NCI-H1417 (cell line): ENCODE data around the gene FADS6.

Experiments
- DNase-seq, 3 experiments: peaks; one replicate each; lab custom pipeline; 2025; lab: John Stamatoyannopoulos, UW

The FADS6 gene

DNA sequence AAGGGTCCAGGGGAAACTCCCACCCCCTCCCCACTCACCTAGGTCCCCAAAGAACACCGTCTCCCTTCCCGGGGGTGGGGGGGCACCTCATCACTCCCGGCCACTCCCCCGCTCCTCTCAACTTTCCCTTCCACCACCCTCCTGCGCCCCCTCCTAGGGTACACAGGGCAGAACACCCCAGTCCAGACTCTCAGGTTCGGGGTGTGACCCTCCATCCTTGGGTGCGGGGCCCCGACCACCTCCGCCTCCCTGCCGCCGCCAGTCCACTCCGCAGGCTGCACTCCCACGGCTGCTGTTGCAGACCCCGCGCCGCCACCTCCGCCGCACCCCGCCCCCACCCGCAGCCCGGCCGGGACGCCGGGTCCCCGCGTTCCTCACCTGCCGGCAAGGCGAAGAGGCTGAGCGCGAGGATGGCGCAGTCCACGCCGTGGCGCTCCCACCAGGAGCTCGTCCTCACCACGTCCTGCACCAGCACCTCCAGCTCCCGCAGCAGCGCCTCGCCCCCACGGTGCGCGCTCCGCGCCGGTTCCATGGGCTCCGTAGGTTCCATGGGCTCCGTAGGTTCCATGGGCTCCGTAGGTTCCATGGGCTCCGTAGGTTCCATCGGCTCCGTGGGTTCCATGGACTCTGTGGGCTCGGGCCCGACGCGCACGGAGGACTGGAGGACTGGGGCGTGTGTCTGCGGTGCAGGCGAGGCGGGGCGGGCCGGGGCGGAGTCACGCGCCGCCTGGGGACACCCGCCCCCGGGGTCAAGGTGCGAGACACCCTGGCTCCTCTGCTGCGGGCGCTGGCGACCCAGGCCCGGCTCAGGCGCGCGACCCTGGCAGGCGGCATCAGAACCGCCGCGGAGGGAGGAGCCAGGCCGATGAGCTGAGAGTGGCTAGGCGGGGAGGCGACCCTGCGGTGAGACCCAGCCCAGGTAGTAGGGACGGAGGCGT is at the start of gene FADS6:
Gene FADS6, minus strand, starts transcription at position 660 of the 938 bp plus-strand sequence. Its CDS starts 38 bp downstream, at position 622.
- peak in 2 of 3 experiments; percentile 46 to 50 for DNase-seq

GRCh38 chr17:74941128-74941725 is 47.8 kb upstream of the FADS6 start:
- no peak for DNase-seq

GRCh38 chr17:74939534-74939933 is 46.1 kb upstream of the FADS6 start:
- no peak for DNase-seq

DNA sequence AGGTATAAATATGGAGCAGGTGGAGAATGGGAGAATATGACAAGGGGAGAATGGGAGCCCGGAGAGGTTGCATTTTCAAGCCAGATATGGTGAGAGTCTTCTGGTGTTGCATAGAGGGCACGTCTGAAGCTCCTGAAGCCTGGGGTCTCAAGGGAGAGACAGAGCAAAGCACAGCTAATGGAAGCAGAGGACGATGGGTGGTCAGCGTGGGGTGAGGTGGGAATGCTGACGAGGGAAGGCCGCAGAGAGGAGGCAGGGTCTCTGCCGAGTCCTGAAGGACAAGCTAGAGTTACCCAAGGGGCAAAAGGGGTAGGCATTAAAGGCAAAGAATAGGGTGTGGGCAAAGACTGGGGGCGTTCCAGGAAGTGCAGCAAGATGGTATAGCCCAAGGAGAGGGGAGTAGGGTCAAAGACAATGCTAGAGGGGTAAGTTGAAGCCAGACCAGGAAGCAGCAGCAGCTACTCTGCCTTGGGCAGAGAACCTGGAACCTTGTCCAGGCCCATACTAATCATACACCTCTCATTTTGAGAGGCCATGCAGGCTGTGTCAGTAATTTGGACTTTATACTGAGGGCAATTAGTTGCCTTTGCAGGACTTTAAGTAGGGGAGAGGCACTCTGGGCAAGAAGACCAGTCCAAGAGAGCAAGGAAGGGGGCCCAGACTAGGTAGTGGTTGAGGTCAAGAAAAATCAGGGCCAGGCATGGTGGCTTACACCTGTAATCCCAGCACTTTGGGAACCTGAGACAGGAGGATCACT is 44.9 kb upstream of the FADS6 start:
- DNase-seq: no peak

- no peak for DNase-seq
Observed at GRCh38 chr17:74937064-74938051, 43.9 kb upstream of the FADS6 start.

DNA sequence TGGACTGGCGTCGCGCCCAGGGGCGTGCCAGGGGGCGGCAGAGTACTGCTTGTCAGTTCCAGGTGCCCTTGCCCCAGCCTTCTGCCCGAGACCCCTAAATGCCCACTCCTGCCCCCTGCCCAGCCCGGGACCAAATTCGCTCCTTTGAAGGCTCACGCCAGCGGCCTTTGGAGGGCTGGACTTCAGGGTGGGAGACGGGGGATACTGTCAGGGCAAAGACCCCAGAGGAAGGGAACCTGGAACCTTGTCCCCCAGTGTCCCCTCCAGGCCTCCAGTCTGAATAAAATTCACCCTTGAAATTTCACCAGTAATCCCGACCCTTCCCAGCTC is 43.0 kb upstream of the FADS6 start:
- no peak for DNase-seq

GRCh38 chr17:74935585-74936469 is 42.4 kb upstream of the FADS6 start, which contains the start of gene OTOP3:
TSS of gene OTOP3 (plus strand) at chr17:74935898. CDS start at chr17:74935922, 24 bp downstream.
- DNase-seq: peak in 2 of 3 experiments; percentile 72 to 81

GRCh38 chr17:74935048-74935447 is 41.6 kb upstream of the FADS6 start:
- no peak for DNase-seq

GRCh38 chr17:74930535-74931036 is 37.2 kb upstream of the FADS6 start:
- DNase-seq: no peak

- DNase-seq: no peak
Observed at GRCh38 chr17:74928786-74929185, 35.4 kb upstream of the FADS6 start.

DNA sequence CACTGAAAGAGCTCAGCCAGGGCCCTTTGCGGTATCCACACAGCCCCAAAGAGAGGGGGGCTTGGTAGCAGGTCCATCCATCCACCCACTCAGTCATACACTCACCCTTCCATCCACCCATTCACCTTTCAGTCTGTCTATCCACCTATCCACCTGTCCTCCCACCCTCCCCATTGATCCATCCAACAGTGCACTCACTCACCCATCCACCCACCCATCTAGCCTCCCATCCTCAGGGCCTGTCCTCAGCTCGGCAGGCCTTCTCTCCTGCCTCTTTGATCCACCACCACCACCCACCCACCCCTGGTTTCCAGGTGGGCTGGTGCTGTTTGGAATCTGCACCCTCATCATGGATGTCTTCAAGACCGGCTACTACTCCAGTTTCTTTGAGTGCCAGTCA is 31.8 kb upstream of the FADS6 start:
- DNase-seq: no peak

GRCh38 chr17:74924250-74924948 is 31.0 kb upstream of the FADS6 start, which contains the start of gene OTOP2:
TSS of gene OTOP2 (plus strand) at chr17:74924273. CDS start at chr17:74924633, 360 bp downstream.
- DNase-seq: peak in 2 of 3 experiments; percentile 56

DNA sequence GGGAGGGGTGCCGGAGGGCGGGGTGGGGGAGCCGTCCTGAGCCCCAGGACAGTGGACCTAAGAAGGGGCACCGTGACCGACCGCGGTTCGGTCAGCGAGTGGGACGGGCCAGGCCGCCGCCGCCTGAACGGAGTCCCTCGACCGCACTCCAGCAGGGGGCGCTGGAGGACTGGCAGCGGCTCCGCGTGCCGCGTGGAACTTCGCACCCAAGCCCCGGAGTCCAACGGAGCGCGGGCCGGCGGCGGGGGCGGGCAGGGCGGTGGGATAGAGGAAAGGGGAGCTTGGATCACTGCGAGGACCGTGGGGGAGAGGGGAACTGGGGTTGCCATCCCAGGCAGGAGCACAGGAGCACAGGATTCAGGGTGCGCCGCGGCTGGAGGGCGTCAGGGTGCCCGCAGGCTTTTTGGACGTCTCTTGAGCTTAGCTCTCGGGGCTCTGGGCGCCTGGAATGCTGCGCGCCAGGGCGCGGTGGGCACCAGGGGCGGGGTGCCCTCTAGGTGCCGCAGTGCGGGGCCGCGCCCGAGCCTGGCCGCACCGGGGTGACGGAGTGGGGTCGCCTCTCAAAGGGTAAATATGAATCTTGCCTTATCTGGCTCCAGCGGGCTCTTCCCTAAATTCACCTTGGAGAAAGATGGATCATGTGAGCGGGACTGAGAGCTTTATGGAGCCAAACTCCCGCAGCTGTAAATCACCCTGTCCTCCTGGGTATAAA is 30.3 kb upstream of the FADS6 start:
- peak; percentile 36 to 64 (median 63) for DNase-seq

DNA sequence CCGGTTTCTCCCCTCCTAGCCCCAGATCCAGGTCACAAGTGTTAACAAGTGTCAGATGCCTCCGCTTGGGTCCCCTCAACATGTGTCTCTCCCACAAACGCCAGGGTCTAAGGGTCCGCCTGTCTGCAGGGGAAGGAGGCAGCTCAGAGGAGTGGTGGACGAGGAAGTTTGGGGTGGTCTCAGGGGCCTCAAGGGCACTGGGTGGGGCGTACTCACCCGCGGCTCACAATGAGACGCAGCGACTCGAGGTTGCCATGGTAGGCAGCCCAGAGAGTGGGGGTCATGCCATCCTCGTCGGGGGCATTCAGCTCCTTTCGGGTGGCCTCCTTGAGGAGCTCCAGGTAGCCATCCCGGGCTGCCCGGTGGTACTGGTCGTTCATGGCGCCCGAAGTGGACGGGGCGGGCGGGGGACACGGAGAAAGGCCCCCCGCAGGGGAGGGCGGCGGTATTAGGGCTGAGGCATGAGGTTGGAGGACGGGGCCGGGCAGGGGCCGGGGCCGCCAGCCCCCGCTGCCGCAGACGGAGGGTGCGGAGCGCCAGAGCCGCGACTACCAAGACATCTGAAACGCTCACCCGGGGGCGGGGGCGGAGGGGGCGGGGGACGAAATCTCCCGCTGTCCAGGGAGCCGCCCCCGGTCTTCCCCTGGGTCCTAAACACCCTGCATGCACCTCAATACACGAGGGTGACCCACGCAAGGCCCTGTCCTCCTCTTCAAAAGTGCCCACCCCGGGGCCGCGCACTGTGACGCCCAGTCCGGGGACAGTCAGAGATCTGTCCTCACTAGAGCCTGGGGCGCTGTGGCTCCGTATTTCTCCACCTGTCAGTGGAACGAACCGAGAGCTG is 29.5 kb upstream of the FADS6 start, which contains the start of gene USH1G:
Gene USH1G, minus strand, starts transcription at position 562 of the 844 bp plus-strand sequence. Its CDS starts 182 bp downstream, at position 380.
- peak in 2 of 3 experiments; percentile 63 to 64 for DNase-seq

DNA sequence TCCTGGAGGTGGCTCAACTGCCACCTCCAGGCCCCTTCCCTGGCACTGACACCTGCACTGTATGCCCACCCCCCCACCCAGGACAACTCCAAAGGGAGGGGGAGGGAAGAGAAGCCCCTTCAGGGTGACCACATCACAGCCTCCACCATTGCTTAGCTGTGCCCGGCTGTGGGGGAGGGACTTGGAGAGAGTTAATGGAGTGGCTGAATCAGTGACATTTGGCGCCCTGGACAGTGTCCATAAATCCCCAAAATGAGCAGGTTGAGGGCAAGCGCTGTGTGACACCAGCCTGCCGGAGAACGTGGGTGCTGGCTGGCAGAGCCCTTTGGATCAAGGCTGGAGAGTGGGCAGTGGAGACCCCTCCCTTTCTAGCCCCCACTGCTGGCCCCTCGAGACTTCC is 28.7 kb upstream of the FADS6 start:
- DNase-seq: no peak

- no peak for DNase-seq
Observed at GRCh38 chr17:74921769-74922168, 28.3 kb upstream of the FADS6 start.

GRCh38 chr17:74921026-74921681 is 27.7 kb upstream of the FADS6 start:
- peak in 2 of 3 experiments; percentile 21 to 36 for DNase-seq
